GM15510 (cell line): ENCODE measurements around the gene IL20RB.

Experiments
- POLR2A ChIP-seq: IDR thresholded peaks from 3 replicates; pipeline ENCODE4 v1.6.1; 2011; ENCODE audit warnings: borderline replicate concordance; ENCODE audit not compliant: insufficient read length; ENCODE audit errors: extremely low read depth

IL20RB gene

DNA sequence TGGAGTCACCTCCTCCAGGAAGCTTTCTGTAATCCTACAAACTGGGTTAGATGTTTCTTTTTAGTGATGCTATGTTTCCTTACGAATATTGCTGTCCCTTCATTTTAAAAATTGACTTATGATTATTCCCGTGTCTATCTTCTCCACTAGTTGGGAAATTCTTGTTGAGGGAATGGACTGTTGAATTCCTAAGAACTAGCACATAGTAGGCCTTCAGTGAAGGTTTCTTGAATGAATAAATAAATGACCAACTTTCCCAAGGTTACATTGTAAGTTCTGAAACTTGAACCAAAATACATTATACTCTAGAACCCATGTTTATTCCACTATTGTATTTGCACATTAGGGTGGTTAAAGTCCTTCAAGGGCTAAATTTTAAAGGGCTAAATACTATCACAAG is 812 bp upstream of the IL20RB start:
- no peak for TF ChIP-seq POLR2A

DNA sequence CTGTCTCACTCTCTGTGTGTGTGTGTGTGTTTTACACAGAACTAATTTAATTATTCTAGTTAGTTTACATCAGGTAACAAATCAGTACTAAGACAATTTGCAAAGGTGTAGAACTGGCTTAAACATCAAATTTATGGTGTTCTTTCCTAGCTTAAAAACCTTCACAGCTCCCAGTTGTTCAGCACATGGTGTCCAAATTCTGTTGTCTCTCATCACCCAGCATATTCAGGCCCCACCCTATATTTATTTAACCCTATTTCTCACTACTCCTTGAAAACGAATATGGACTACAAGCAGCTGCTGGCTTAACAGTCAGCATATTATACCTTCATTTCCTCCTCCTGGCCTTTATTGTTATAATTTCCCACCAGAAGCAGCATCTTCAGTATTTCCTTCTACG is 1.2 kb downstream of the IL20RB start:
- TF ChIP-seq POLR2A, result no peak

DNA sequence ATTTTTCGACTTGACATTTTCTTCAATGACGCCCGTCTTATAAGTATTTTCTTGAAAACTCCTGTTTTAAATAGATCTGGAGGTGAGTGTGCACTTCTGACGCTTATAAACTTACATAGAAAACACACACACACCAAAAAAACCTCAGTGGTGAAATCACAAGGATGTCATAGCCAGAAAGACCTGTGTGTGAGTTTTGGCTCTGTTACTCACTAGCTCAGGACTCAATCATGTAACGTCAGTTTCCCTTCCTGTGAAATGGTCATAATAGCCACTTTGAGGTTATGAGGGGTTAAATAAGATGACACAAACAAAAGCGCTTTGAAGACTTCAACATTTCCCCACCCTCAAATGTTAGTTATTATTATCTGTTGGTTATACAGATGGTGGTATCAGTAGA is 1.8 kb downstream of the IL20RB start:
- no peak for TF ChIP-seq POLR2A

DNA sequence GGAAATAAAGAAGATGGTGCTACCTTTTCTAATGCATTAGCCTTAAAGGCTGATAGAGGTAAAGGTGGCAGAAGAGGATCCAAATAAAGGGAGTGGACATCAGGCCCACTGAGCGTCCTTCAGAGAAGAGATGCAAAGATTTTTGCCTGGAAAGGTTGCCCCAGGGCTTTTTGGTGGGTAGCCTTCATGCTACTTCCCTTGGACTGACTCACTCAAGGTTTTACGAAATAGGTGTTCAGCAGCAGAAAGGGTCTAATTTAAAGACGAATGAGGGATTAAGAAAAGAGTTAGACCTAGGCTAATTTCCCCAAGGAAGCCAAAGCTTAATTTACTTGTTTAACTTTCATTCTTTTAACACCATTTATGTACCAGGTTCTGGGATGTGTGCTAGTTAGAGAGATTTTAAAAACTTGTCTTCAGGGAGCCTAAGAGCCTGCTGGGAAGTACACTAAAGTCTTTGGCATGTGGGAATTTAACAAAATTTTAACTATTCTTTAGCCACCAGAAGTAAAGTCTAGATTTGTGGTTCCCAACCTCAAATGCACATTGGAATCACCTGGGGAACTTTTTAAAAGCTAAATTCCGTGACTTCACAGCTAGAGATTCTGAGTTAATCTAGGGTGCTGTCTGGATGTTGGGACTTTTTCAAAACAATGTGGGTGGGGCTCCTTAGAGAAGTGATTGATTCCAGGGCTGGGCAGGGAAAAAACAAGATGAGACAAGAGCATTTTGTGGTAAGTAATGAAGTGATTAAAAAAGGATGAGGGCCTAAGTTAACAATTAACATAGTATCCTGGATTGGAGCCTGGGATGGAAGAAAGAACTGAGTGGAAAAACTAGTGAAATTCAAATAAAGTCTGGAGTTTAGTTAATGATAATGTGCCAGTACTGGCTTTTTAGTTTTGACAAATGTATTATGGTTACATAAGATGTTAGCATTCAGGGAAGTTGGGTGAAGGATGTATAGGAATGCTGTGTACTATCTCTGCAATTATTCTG is 3.4 kb downstream of the IL20RB start:
- no peak for TF ChIP-seq POLR2A

DNA sequence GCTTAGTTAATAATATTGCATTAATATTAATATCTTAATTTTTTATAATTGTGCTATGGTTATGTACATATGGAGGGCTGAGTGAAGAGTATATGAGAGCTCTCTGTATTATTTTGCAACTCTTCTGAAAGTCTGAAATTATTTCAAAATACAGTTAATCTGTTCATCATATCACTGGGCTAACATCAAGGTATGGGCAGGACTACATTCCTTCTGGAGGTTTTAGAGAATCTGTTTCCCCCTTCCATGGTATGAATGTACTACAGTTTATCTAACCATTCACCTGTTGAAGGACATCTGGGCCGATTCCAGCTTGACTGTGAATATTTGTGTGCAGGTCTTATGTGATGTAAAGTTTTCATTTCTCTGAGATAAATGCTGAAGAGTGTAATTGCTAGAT is 5.1 kb downstream of the IL20RB start:
- TF ChIP-seq POLR2A, result no peak

DNA sequence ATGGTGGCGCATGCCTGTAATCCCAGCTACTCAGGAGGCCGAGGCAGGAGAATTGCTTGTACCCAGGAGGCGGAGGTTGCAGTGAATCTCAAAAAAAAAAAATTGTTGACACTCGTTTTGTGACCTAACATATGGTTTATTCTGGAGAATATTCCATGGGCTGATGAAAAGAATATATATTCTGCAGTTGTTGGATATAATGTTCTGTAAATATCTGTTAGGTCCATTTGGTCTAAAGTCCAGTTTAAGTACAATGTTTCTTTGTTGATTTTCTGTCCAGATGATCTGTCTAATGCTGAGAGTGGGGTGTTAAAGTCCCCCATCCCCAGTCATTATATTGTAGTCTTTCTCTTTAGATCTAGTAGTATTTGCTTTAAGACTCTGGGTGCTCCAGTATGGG is 15.6 kb downstream of the IL20RB start:
- no peak for TF ChIP-seq POLR2A

DNA sequence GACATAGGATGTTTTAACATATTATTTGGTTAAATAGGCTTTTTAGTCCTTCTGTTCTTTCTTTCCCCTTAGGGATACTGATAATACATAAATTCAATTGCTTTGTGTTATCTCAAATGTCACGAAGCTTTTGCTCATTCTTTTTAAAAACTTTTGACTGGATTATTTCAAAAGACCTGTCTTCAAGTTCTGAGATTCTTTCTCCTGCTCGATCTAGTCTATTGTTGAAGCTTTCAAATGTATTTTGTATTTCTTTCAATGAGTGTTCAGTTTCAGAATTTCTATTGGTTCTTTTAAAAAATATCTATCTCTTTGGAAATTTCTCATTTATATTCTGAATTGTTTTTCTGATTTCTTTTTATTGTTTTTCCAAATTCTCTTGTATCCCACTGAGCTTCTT is 16.9 kb downstream of the IL20RB start:
- no peak for TF ChIP-seq POLR2A

DNA sequence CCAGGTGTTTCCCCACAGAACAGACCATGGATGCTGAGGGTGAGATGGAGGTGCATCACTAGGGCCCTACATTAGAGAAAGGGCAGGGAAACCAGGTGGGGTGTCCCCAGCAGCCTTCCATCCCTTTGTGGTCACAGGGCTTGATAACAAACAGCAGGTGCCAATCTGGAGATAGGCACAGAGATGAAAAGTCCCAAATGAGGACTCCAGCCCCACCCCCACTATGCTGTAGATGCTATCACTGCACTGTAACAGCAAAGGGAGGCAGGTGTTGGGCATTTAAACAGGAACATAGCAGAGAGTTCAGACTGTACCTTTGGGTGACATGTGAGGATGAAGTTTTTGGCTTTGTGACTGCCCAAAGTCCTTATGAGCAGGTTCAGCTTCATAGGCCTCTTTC is 21.4 kb downstream of the IL20RB start:
- no peak for TF ChIP-seq POLR2A

DNA sequence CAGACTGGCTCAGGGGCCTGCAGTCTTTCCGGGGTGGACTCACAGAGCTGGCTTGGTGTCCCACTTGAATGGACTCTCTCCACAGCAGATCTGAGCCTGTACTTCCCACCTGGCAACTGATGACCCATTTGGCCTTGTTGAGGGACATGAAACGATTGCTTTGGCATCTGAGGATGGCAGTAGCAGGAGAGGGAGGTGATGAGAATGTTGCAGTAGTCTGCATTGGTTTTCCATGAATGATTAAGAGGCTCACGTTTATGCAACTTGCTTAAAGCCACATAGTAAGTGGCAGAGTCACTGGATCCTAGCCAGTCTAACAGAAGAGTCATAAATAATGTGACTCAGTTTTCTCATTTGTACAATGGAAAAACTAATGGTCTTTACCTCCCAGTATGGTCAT is 21.9 kb downstream of the IL20RB start:
- TF ChIP-seq POLR2A, result no peak

DNA sequence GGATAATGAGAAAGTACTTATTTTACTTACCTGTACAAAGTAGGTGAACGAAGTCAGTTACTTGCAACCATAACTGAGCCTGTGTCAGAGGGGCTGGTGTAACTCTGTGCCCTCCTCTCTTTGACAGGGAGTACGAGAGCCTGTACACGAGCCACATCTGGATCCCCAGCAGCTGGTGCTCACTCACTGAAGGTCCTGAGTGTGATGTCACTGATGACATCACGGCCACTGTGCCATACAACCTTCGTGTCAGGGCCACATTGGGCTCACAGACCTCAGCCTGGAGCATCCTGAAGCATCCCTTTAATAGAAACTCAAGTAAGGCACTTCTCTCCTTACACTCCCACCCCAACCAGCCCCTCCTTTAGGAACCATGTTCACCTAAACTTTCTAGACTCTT is 24.2 kb downstream of the IL20RB start:
- no peak for TF ChIP-seq POLR2A

DNA sequence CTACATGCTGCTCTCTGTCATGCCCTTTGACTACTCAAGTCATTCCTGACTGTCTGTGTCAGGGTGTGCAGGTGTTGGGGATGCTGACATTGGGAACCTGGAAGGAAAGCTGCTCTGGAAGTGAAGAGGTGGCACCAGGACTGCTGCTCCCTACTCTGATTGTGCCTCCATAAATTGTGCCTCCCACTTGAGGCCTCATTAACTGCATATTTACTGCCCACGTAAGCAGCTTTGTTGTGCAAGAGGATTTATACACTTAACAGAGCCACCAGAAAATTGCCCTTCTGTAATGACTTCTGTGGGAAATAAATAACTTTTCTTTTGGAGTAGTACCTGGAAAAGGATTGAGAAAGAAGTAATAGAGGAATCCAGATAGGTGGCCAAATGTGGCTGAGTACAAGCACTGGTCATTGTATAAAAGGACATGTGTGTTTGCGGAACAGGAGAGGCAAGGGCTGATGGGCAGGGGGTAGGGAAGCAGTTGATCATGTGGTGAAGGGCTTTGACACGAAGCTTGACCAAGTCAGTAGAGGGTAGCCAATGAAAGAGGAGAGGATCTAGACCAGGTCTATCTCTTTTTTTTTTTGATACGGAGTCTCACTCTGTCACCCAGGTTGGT is 24.8 kb downstream of the IL20RB start:
- TF ChIP-seq POLR2A, result no peak

DNA sequence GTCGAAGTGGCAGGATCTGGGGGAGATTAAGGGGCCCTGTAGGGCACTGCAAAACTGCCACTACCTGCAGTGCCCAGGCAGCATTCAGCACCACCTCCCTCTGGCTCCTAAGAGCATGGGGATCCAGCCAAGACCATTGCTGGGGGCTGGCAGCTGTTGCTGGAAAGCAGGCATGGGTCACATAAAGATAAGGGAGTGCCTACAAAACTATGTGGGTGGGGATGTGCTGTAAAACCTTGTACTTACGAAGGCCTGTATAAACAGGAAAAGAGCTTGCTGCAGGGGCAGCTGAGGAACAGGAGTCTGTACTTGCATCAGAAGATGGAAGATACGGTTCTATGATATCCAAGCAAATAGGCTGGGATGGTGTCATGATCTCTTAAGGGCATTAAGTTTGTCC is 27.1 kb downstream of the IL20RB start:
- TF ChIP-seq POLR2A, result no peak

DNA sequence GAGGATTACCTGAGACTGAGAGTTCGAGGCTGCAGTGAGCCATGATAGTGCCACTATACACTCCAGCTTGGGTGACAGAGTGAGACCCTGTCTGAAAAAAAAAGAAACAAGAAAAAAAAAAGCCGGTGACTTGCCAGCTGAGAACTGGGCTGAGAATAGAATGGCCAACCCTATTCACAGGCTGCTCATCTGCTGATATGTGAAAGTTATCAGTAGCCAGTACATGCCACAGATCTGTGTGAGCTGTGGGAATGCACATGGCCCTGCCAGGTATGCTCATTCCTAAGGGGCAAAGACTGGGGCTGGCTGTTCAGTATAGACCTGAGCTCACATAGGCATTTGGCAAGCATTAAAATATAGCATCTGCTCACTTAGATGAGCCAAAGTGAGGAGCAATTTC is 30.9 kb downstream of the IL20RB start:
- TF ChIP-seq POLR2A, result no peak

DNA sequence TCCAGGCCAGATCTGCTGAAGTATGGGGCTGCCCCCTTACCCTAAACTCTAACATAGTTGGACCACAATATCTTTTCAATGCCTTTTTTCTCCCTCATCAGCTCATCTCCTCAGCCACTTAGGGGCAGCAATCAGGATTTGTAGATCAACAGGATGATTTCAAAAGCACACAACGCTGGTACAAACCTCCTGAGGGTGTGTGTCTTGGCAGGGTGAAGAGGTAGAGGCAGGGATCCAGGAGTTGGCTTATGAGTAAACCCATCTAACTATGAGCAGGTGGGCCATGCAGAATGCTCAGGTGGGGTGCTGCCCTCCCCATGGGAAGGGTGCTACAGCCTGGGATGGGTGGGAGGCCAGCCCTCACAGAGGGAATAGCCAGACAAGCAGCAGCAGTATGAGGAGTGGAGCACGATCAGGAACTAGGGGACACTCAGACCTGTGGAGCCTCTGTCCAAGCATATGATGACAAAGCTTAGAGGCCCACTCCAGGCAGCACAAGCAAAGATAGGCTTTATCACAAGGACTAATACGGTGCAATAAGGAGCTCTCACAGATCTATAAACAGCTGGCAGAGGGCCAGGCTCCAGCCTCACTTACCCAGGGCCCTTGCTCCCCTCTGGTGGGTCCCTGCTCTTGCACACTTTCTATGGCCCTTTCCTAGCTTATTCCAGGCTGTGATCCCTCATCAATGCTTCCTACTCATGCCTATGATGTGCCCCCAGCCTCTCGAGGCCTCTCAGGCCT is 32.2 kb downstream of the IL20RB start:
- no peak for TF ChIP-seq POLR2A

DNA sequence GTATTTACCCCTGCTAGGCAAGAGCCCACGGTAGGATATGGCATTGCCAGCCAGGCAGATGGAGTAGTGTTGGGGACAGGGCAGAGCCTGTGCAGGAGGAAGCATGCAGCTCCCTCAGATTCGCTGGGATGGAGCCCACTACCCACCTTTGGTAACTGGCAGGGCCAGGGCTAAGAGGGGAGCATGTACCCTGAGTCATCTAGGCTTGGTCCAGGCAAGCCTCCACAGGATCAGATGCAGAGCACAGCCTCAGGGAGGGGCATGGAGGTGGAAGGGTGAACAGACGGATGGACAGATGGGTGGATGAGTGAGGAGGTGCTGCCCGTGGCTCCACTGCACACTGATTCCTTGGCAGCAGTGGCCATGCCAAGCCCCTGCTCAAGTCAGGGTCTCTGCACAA is 33.0 kb downstream of the IL20RB start:
- TF ChIP-seq POLR2A, result no peak
